HCT116 (cell line): ENCODE data around the gene PTOV1. TPM values are rescaled to one million over a fixed set of nuclear protein-coding genes. Genes with fewer than 3 reads are reported as not detected.

Source experiments
- ATAC-seq: fragments of 200-7000 bp; cut with Tn5 transposase; 2 replicates; pipeline ENCODE4 v1.9.1; 2020; ENCODE audit warnings: mild to moderate bottlenecking, moderate library complexity
- BruUV-seq: library from RNA; stranded (reverse); fragments of 400-500 nt; replicated peaks from 2 replicates; lab custom pipeline; 2021; lab: Mats Ljungman, UMichigan
- CTCF ChIA-PET: fragments of 300-600 bp; sonication (Branson Sonifier 250); formaldehyde crosslinking; loops from one replicate; lab custom pipeline; 2021; ENCODE audit warnings: antibody characterized with exemption; lab: Charles Lee
- POLR2A ChIA-PET: fragments of 300-600, 350-600 bp; sonication (Branson Sonifier 250); formaldehyde crosslinking; loops from one replicate; lab custom pipeline; 2021; ENCODE audit warnings: antibody characterized with exemption; lab: Charles Lee
- RAD21 ChIA-PET, 2 experiments: fragments of 300-600 bp; sonication (Branson Sonifier 250); formaldehyde crosslinking; loops; one replicate each; lab custom pipeline; 2023; ENCODE audit warnings: low total read pairs in 2 of 2; ENCODE audit not compliant: uncharacterized antibody in 2 of 2, unreplicated experiment in 2 of 2, low non-redundant PET in 1 of 2; lab: Charles Lee
- DNase-seq: peaks from one replicate; pipeline ENCODE4 v3.0.0-alpha.2; 2010; ENCODE audit warnings: low read depth, low spot score
- H2AFZ ChIP-seq: fragments of 200-600 bp; shearing (Covaris generic), sonication (generic); 2 replicates; pipeline ENCODE4 v1.6.1; 2017; ENCODE audit warnings: low read depth, mixed run types, mixed read lengths, antibody characterized with exemption, low read length; ENCODE audit not compliant: poor library complexity, severe bottlenecking
- H3K27ac ChIP-seq: 2 replicates; pipeline ENCODE4 v1.5.1; 2012; ENCODE audit warnings: low read depth, low read length
- H3K27me3 ChIP-seq: fragments of 200-600 bp; sonication (generic); 2 replicates; pipeline ENCODE4 v1.6.1; 2016; ENCODE audit warnings: mixed run types, low read length, mixed read lengths; ENCODE audit not compliant: insufficient read depth
- H3K36me3 ChIP-seq, 2 experiments: fragments of 200-500 bp in 1 of 2; fragments of 200-600 bp in 1 of 2; sonication (Bioruptor generic) in 1 of 2; sonication (generic) in 1 of 2; 2 replicates each; pipeline versions ENCODE4 v1.5.1 to v1.6.1; 2014 to 2016; ENCODE audit warnings: low read length in 2 of 2, inconsistent platforms in 1 of 2, mixed read lengths in 1 of 2, mixed run types in 1 of 2; ENCODE audit not compliant: insufficient read depth in 2 of 2, control insufficient read depth in 1 of 2
- H3K4me1 ChIP-seq, 2 experiments: fragments of 200-600 bp in 1 of 2; sonication (generic) in 1 of 2; 2 replicates each; pipeline versions ENCODE4 v1.5.1 to v1.6.1; 2012 to 2017; ENCODE audit warnings: low read length in 2 of 2, inconsistent platforms in 1 of 2, mild to moderate bottlenecking in 1 of 2, mixed read lengths in 1 of 2, mixed run types in 1 of 2, moderate library complexity in 1 of 2; ENCODE audit not compliant: insufficient read depth in 2 of 2, control insufficient read depth in 1 of 2
- H3K4me2 ChIP-seq: fragments of 200-600 bp; sonication (generic); 2 replicates; pipeline ENCODE4 v1.6.1; 2017; ENCODE audit warnings: mixed run types, low read length, mixed read lengths
- H3K4me3 ChIP-seq, 2 experiments: fragments of 200-600 bp in 1 of 2; sonication (generic) in 1 of 2; replicated peaks in 1 of 2; 2 replicates each; pipeline ENCODE4 v1.5.1; 2011 to 2016; ENCODE audit warnings: low read length in 2 of 2, control low read depth in 1 of 2, low read depth in 1 of 2, mild to moderate bottlenecking in 1 of 2, mixed read lengths in 1 of 2, mixed run types in 1 of 2
- H3K79me2 ChIP-seq: fragments of 200-600 bp; sonication (generic); 2 replicates; pipeline ENCODE4 v1.6.1; 2017; ENCODE audit warnings: mild to moderate bottlenecking, mixed run types, low read length, moderate library complexity, mixed read lengths; ENCODE audit not compliant: insufficient read depth
- H3K9ac ChIP-seq: fragments of 200-600 bp; sonication (generic); 2 replicates; pipeline ENCODE4 v1.6.1; 2016; ENCODE audit warnings: low read length, mixed read lengths
- H3K9me2 ChIP-seq: fragments of 200-600 bp; sonication (generic), shearing (Covaris generic); 2 replicates; pipeline ENCODE4 v1.6.1; 2017; ENCODE audit warnings: mixed run types, mild to moderate bottlenecking, moderate library complexity; ENCODE audit not compliant: insufficient read depth
- H3K9me3 ChIP-seq, 2 experiments: fragments of 200-500 bp in 1 of 2; fragments of 200-600 bp in 1 of 2; sonication (Bioruptor generic) in 1 of 2; sonication (generic) in 1 of 2; 2 replicates each; pipeline ENCODE4 v1.6.1; 2014 to 2017; ENCODE audit warnings: low read length in 2 of 2, mixed read lengths in 2 of 2, inconsistent platforms in 1 of 2, low read depth in 1 of 2, mild to moderate bottlenecking in 1 of 2, mixed run types in 1 of 2, moderate library complexity in 1 of 2; ENCODE audit not compliant: control insufficient read depth in 1 of 2, insufficient read depth in 1 of 2
- H4K20me1 ChIP-seq: fragments of 200-600 bp; sonication (generic), shearing (Covaris generic); 2 replicates; pipeline ENCODE4 v1.6.1; 2017; ENCODE audit warnings: mixed run types, mild to moderate bottlenecking, moderate library complexity; ENCODE audit not compliant: insufficient read depth
- ATF3 ChIP-seq: IDR thresholded peaks from 2 replicates; pipeline ENCODE4 v1.6.1; 2012
- CEBPB ChIP-seq: IDR thresholded peaks from 2 replicates; pipeline ENCODE4 v1.6.1; 2012; ENCODE audit warnings: low read depth
- JUND ChIP-seq: IDR thresholded peaks from 2 replicates; pipeline ENCODE4 v1.6.1; 2012
- POLR2AphosphoS5 ChIP-seq: IDR thresholded peaks from 2 replicates; pipeline ENCODE4 v1.6.1; 2011; ENCODE audit warnings: mild to moderate bottlenecking, low read depth, low read length, moderate library complexity
- REST ChIP-seq: IDR thresholded peaks from 2 replicates; pipeline ENCODE4 v1.6.1; 2012; ENCODE audit warnings: low read depth
- SP1 ChIP-seq: IDR thresholded peaks from 2 replicates; pipeline ENCODE4 v1.6.1; 2012; ENCODE audit warnings: low read depth
- ZFX ChIP-seq: fragments of 450-650 bp; IDR thresholded peaks from 2 replicates; pipeline ENCODE4 v1.6.1; 2017
- intact Hi-C: fragments of 100-400 bp; cut with micrococcal nuclease; formaldehyde crosslinking; loops from 2 replicates; pipeline ENCODE4 v1.10.0; 2022
- total RNA-seq: library from RNA; stranded (reverse); gene quantifications from one replicate; pipeline ENCODE4 v1.2.1, GENCODE V29; 2021; ENCODE audit not compliant: unreplicated experiment

Gene PTOV1
- total RNA-seq, 1 experiment from 2014 or later: 236 TPM

- Histone ChIP-seq H3K79me2 (peaks cover 34% of the 10 kb centered on the region), H3K4me2 (no peak overlapping the region), H3K9me3 (no peaks in the 10 kb centered on the region), H3K27me3 (no peaks in the 10 kb centered on the region), H3K36me3 (peaks cover 17 to 44% of the 10 kb centered on the region in 2 experiments), H3K4me3 (no peak overlapping the region), H4K20me1 (peaks cover 5% of the 10 kb centered on the region; the same call in 1 of the 2 replicates), H3K27ac (peak overlapping the region; percentile 40), H2AFZ (no peak overlapping the region), H3K4me1 (peaks cover 3 to 41% of the 10 kb centered on the region in 2 experiments; a peak in 2 of 4 replicates), H3K9me2 (no peaks in the 10 kb centered on the region), H3K9ac (no peak overlapping the region)
- ChIA-PET CTCF (no interaction called here), POLR2A (interaction anchor here (1.0 kb wide), 1 partner anchor 9 kb away, joined by 4 read pairs; no protein-coding TSS in a partner anchor), RAD21 (no interaction called here)
- DNase-seq (no peak), ATAC-seq (no peak)
- intact Hi-C loops: no loop called here
- TF ChIP-seq REST: no peak
- TF ChIP-seq ZFX: no peak
- peak; percentile 18; the same call in 1 of the 2 replicates for TF ChIP-seq POLR2AphosphoS5
- no peak for TF ChIP-seq JUND
- no peak for TF ChIP-seq CEBPB
- no peak for TF ChIP-seq ATF3
- TF ChIP-seq SP1: no peak
- no TSS peak for BruUV-seq
Measured at GRCh38 chr19:49860336-49861102, 9.6 kb downstream of the PTOV1 start.
